Left colon (tissue), 2 donors: ENCODE measurements around the gene LPP. TPM values are rescaled to one million over a fixed set of nuclear protein-coding genes. Genes with fewer than 3 reads are reported as not detected.

Experiments
- ATAC-seq: fragments of 200-7000 bp; cut with Tn5 transposase; one replicate; pipeline ENCODE4 v1.9.1; 2020; ENCODE audit warnings: mild to moderate bottlenecking, moderate library complexity
- DNase-seq, 2 donors: peaks; one replicate each; pipeline ENCODE4 v3.0.0-alpha.2; 2020
- intact Hi-C, 2 donors: fragments of 100-400 bp; cut with DNase I in 1 of 2; cut with micrococcal nuclease in 1 of 2; formaldehyde crosslinking; loops; one replicate each; pipeline versions ENCODE4 v1.11.2 to v1.14.0; 2022; cut with DNase I, micrococcal nuclease
- total RNA-seq, 2 donors: library from RNA; stranded (reverse); fragmentation: NEBNext Ultra II Directional; extraction: Animal tissue kit (Norgen Biotek cat#: 25700); gene quantifications; one replicate each; pipeline ENCODE4 v1.2.1, GENCODE V29; 2021
- donor health status: DM: no; HTN: no; CAD: no.
- donor health status: DM: yes; HTN: yes; CAD: no.

LPP gene
- total RNA-seq, 2 donors from 2014 or later: 228 to 258 TPM

GRCh38 chr3:188486126-188486525 is 332.2 kb downstream of the LPP start:
- no peak for DNase-seq
- ATAC-seq: no peak
- intact Hi-C loops: no loop called here

- DNase-seq (no peak), ATAC-seq (no peak)
- intact Hi-C loops: no loop called here
These were observed 333.0 kb downstream of the LPP start for GRCh38 chr3:188486952-188487351.

- ATAC-seq: no peak
- no peak for DNase-seq
- intact Hi-C loops: no loop called here
These were observed 333.7 kb downstream of the LPP start for GRCh38 chr3:188487652-188488051.

- DNase-seq (no peak), ATAC-seq (no peak)
- intact Hi-C loops: no loop called here
These were observed 334.8 kb downstream of the LPP start for GRCh38 chr3:188488801-188489200.

GRCh38 chr3:188489639-188490405 is 335.9 kb downstream of the LPP start:
- intact Hi-C loops: no loop called here
- no peak for ATAC-seq
- no peak for DNase-seq

GRCh38 chr3:188490416-188490815 is 336.5 kb downstream of the LPP start:
- no peak for ATAC-seq
- intact Hi-C loops: no loop called here
- no peak for DNase-seq

- no peak for DNase-seq
- ATAC-seq: peak; percentile 34
- intact Hi-C loops: no loop called here
These were observed 337.3 kb downstream of the LPP start for GRCh38 chr3:188491276-188491687.

- intact Hi-C loops: no loop called here
- no peak for ATAC-seq
These were observed 342.4 kb downstream of the LPP start for GRCh38 chr3:188496390-188496789.

GRCh38 chr3:188497021-188497420 is 343.1 kb downstream of the LPP start:
- DNase-seq: no peak
- intact Hi-C loops: no loop called here
- ATAC-seq: no peak

More at GRCh38 chr3:188496390-188496789, 342.4 kb downstream of the LPP start:
- DNase-seq: no peak

GRCh38 chr3:188503647-188504046 is 349.7 kb downstream of the LPP start:
- DNase-seq: no peak
- intact Hi-C loops: no loop called here
- ATAC-seq: no peak

GRCh38 chr3:188505151-188505550 is 351.2 kb downstream of the LPP start:
- ATAC-seq (no peak), DNase-seq (no peak)
- intact Hi-C loops: no loop called here

- no peak for DNase-seq
- no peak for ATAC-seq
- intact Hi-C loops: no loop called here
These were observed 352.0 kb downstream of the LPP start for GRCh38 chr3:188505911-188506310.

GRCh38 chr3:188506446-188506845 is 352.5 kb downstream of the LPP start:
- intact Hi-C loops: no loop called here
- DNase-seq (no peak), ATAC-seq (no peak)

GRCh38 chr3:188507244-188507720 is 353.3 kb downstream of the LPP start:
- ATAC-seq: peak; percentile 36
- intact Hi-C loops: no loop called here

GRCh38 chr3:188508454-188508853 is 354.5 kb downstream of the LPP start:
- intact Hi-C loops: no loop called here
- ATAC-seq (no peak), DNase-seq (no peak)

More at GRCh38 chr3:188507244-188507720, 353.3 kb downstream of the LPP start:
- DNase-seq: no peak

GRCh38 chr3:188509316-188509715 is 355.4 kb downstream of the LPP start:
- DNase-seq: no peak
- no peak for ATAC-seq
- intact Hi-C loops: no loop called here

- intact Hi-C loops: no loop called here
- DNase-seq (no peak), ATAC-seq (peak; percentile 26)
These were observed 356.4 kb downstream of the LPP start for GRCh38 chr3:188510366-188510765.

- DNase-seq (no peak), ATAC-seq (no peak)
- intact Hi-C loops: no loop called here
These were observed 359.8 kb downstream of the LPP start for GRCh38 chr3:188513662-188514328.

- no peak for DNase-seq
- ATAC-seq: no peak
- intact Hi-C loops: no loop called here
These were observed 362.6 kb downstream of the LPP start for GRCh38 chr3:188516515-188516914.

- ATAC-seq: no peak
These were observed 364.5 kb downstream of the LPP start for GRCh38 chr3:188518416-188518815.

More at GRCh38 chr3:188518416-188518815, 364.5 kb downstream of the LPP start:
- intact Hi-C loops: no loop called here
- no peak for DNase-seq
